GM18907 (cell line): ENCODE measurements around the gene DAG1.
A peak's percentile ranks its signal among the peaks of the same experiment; 100 is the strongest.

Experiments
- ATAC-seq: cut with Tn5 transposase; IDR thresholded peaks from one replicate; pipeline ENCODE4 v1.9.1; 2021; ENCODE audit warnings: mild to moderate bottlenecking, moderate library complexity; ENCODE audit not compliant: unreplicated experiment

Gene DAG1

DNA sequence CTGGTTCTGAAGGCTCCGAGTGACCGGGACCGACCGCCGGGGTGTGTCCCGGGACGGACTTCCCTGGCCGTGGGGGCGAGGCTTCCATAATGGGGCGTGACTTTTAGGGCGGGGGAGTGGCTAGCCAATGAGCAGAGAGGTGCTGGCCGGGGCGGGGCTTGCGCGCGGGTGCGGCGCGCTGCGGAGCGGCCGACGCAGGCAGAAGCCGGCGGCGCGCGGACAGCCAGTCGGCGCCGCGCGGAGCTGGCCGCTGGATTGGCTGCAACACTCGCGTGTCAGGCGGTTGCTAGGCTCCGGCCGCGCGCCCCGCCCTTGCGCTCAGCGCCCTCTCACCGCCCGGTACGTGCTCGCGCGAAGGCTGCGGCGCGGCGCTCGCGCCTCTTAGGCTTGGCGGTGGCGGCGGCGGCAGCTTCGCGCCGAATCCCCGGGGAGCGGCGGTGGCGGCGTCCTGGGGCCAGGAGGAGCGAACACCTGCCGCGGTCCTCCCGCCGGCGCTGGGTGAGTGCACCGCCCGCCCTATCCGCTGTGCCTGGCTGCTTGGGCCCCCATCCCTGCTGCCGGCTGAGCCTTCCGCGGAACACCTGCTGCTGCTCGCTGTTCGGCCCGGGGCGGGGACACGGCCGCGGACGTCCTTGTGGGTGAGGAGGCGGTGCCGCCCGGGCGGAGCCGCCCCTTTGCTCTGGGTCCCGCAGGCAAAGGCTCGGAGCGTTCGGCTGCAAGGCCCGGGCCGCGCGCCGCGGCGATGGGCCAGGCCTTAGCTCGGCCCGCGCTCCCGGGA, at the start of gene DAG1:
Gene DAG1 (plus strand): TSS at position 332 of the 778 bp plus-strand sequence. CDS start 40,268 bp downstream, outside the sequence.
- ATAC-seq = peak; percentile 79

DNA sequence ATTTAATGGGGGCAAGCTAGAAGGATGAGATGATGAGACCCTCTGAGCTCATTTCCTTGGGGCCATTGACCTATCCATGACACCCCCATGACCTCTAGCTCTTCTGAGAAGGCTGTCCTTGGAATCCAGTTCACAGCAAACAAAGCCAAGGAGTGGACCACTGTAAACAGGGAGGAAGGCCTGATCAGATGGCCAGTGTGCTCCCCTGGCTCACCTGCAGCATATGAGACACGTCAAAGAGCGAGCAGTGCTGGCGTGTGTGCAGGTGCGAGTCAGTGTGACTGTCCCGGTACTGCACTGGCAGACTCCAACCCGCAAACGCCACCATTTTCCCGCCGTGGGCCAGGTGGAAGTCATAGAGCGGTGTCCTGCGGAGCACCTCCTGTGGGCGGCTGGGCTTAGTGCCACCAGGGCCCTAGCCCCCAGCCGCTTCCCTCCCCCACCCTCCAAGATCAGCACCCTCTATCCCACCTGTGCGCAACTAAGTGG, 48.1 kb upstream of the DAG1 start:
- ATAC-seq = no peak

DNA sequence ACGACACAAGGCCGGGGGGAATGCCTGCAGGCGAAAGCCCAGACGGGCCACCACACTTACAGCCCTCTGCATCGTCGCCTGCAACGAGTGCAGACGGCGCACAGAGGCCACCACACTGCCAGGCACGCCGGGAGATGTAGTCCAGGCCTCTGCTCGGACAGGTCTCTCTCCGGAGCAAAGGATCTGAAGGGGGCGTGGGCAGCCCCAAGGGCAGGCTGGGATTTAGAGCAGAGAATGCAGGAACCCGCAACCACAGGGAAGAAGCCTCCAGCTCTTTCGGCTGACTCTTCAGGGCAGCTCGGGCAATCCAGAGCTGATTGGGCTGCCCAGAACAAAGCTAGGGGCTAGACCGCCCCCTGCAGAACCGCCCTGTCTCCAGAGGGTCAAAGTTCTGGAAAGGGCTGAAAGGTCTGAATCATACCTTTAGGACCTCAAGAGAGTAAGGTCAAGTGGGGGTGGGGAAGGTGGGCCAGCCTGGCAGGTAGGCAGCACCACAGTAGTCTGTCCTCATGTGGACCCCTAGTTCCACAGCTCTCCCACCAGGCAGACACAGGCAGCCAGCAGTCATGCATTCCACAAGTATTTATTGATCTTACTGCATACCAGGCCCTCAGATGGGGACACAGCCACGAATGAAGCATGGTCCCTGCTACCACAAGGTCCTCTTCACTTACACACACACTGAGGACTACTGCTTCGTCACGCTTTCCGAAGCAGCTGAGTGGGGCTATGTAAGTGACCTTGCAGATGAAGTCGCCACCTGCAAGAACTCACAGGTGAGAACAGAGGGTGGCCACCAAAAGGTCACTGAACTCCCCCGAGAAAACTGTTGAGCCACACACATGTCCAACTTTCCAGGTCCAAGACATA, 47.5 kb upstream of the DAG1 start, which contains the start of gene AMT:
Gene AMT (minus strand): TSS at position 95 of the 870 bp plus-strand sequence. CDS start 23 bp downstream, at position 72.
- ATAC-seq = no peak

DNA sequence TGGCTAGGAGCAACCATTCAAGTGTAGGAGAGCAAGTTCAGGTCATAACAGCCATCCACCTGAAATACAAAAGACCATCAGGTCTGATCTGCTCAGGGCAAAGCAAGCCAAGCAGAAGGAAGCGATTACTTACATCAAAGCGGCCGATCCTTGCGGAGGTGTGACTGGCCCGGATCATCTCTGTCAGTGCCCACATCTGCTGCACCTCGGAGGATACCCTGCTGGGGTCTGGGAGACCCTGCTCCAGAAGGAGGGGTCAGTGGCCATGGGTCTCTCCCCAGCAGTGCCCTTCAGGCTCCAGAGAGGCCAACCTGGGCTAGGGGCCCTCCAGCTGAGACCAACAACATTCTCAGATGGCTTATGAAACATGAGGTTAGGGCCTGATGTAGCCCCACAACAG, 45.3 kb upstream of the DAG1 start:
- no peak for ATAC-seq

DNA sequence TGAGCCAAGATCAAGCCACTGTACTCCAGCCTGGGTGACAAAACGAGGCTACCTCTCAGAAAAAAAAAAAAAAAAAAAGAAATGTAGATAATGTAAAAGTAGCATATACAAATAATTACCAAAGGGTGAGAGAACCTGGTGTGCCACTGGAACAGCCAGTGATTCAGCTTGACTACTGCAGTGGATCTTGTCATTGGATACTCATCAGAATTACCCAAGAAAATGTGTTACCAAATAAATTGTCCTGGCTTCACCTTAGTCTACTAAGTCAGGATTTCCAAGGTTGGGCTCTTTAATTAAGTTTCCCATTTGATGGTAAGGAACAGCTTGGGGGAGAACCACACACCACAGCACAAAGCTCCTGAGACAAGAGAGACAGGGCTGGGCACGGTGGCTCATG, 42.5 kb upstream of the DAG1 start:
- no peak for ATAC-seq

- ATAC-seq = peak; percentile 3
Observed at GRCh38 chr3:49428752-49429080, 41.4 kb upstream of the DAG1 start.

- ATAC-seq = no peak
Observed at GRCh38 chr3:49434731-49435130, 35.3 kb upstream of the DAG1 start.

DNA sequence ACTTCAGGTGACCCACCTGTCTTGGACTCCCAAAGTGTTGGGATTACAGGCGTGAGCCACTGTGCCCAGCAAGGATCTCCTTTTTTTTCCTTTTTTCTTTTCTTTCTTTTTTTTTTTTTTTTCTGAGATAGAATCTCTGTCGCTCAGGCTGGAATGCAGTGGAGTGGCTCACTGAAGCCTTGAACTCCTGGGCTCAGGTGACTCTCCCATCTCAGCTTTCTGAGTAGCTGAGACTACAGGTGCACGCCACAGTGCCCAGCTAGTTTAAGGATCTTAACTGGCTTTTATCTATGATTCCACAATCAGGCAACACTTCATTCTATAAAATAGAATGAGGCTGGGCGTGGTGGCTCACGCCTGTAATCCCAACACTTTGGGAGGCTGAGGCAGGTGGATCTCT, 24.7 kb upstream of the DAG1 start:
- ATAC-seq = no peak

DNA sequence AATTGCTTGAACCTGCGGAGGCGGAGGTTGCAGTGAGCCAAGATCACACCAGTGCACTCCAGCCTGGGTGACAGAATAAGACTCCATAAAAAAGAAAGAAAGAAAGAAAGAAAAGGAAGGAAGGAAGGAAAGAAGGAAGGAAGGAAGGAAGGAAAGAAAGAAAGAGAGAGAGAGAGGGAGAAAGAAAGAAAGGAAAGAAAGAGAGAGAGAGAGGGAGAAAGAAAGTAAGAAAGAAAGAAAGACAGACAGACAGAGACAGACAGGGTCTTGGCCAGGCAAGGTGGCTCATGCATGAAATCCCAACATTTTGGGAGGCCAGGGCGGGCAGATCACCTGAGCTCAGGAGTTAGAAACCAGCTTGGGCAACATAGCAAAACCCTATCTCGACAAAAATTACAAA, 16.4 kb upstream of the DAG1 start:
- no peak for ATAC-seq

GRCh38 chr3:49454458-49454857, 15.6 kb upstream of the DAG1 start:
- no peak for ATAC-seq

GRCh38 chr3:49454898-49455681, 15.0 kb upstream of the DAG1 start:
- ATAC-seq = no peak

DNA sequence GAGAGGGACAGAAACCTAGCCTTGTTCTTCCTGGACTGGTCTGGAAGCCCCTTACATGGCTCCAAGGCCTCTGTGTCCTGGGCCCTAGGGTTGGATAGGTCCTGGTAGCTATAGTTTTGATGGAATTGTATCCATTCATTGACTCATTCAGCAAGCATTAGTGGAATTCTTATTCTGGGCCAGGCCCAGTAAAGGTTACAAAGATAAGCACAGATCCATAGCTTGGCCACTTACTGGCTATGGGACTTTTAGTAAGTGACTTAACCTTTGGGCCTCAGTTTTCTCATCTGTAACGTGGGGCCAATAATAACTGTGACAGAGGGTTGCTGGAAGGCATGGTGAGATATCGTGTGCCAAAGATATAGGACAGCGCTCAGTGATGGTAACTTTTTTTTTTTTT, 13.6 kb upstream of the DAG1 start:
- no peak for ATAC-seq

GRCh38 chr3:49460188-49460890, 9.7 kb upstream of the DAG1 start:
- ATAC-seq = no peak

DNA sequence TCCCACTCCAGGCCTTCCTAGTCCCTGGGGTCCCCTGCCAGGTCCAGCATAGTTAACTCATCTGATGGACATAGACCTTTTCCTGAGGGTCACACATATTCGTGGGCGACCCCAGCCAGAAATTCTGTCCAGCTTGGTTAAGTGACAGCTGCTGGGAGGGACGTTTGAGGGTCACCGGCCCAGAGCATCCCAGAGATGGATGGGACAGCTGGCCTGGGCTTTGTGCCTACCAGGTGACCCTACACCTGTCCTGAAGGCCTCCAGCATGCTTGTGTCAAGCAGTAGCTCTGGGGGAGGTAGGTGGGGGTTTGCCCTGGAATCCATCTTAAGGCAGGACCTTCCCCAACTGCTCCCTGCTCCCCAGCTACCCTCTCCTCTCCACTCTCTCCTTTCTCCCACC, 9.1 kb upstream of the DAG1 start:
- ATAC-seq = no peak

DNA sequence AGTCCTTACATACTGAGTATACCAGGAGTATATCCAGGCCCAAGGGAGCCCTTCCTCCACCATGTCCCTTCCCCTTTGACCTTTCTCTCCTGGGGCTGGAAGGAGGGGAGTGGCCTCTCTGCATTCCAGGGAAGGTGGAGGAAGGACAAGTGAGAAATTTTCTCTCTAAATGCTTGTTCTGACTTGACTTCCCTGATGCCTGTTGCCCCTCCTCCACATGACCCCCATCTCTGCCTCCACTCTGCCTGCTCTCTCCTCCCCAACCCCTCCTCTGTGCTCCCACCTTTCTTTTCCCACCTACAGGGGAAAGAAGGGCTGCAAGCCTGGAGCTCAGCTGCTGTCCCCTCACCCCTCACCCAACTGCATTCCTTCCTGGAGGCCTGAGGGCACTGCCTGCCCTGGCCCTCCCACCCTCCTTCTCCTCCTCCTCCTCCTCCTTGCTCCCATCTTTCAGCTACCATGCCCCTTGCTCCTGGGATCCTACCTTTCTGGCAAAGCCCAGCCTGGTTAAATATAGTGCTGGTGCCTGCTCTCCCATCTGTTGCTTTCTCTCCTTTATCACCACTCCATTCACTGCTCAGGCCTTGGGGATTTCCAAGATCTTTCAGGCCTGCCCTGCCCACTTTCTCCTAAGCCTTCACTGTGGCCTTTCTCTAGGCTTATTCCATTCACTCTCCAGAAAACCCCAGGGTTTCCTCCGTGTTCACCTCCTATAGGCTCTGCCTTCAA, 8.5 kb upstream of the DAG1 start:
- no peak for ATAC-seq

DNA sequence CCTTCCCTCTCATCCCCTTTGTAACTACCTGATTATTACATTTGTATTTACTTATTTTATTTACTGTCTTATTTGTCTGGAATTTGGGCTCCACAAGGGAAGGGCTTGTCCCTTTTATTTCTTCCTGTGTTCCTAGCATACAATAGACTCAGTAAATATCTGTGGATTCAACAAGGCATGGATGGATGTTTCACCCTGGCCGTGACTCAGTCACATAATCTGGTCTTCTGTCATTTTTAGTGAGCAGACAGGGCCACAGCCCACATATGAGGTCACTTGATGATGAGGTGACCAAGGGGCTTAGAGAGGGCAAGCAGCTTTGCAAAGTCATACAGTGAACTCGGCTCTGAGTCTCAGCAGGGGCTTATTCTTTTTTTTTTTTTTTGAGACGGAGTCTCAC, 7.8 kb upstream of the DAG1 start:
- no peak for ATAC-seq

DNA sequence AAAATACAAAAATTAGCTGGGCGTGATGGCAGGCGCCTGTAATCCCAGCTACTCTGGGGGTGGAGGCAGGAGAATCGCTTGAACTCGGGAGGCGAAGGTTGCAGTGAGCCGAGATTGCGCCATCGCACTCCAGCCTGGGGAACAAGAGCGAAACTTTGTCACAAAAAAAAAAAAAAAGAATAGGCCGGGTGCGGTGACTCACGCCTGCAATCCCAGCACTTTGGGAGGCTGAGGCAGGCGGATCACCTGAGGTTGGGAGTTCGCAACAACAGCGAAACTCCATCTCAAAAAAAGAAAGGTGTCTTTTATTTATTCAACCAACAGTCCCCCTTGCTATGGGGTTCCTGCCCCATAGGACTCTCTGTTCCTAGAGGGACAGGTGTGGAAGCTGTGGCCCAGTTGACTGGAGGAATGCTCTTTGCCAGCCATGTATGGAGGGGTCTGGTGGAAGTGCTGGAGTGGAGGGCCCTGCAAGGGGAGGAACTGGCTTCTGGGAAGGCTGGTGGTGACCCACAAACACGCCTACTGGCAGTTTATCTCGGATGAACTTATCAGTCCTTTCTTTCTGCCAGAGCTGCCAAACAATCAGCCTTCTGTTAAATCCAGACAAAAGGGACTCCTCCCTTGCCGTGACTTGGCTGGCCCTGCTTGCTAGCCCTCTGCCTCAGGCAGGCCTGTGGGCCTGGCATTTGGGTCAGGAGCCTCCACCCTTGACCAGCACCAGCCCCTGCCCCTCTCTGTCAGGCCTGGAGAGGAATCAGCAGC, 4.6 kb upstream of the DAG1 start:
- no peak for ATAC-seq

DNA sequence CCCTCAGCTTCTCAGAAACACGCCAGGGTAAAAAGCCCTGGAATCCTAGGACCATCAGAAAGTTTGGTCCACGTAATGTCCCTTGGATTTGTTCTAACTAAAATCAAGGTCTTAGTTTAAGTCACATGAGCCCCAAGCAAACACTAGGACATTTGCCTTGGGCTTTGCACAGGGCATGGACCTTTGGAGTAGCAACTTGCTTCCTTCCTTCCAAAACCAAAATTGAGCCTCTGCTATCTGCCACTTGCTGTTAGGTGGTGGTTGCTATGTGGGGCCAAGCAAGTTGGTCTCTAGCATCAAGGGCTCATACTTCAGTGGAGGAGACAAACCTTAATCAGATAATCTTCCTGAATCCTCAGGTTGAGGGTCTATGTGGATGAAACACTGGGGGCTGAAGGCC, 4.0 kb upstream of the DAG1 start:
- ATAC-seq = no peak
